NOMO-1 treated with DMSO at 0.1 percent for 48 hours (cell line): ENCODE data around the gene BPIFB6.

Experiments used
- DNase-seq: peaks from one replicate; lab custom pipeline; 2025; ENCODE audit not compliant: unreplicated experiment; lab: John Stamatoyannopoulos, UW

The BPIFB6 gene

DNA sequence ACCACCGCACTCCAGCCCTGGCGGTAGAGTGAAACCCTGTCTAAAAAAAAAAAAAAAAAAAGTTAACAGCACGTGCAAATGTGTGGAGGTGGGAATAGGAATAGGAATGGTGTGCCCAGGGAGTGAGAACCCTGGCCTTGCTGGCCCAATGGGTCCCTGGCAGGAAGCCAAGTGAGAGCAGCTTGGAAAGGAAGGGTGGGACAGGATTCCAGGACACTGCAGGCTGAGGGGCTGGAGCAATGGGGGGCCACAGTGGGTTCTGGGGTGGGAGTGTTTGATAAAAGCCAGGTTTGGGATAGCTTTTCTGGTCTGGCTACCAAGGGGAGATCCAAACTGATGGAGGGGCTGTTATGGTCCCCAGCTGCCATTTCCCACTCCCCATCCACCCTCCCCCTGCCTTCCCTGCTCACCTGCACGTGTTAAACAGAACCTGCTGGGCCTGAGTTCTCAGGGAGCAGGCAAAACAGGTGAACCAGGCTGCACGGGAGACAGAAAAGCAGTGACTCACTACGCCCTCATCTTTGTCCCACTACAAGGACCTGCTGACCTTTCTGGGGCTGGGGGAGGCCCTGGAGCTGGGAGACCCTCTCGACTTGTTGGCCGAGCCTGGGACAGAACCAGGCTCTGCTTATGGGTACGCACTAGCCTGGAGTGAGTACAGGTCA lies 30.5 kb upstream of the BPIFB6 start:
- DNase-seq, result no peak

- DNase-seq, result no peak
Measured at GRCh38 chr20:33002087-33002808, 29.2 kb upstream of the BPIFB6 start.

- no peak for DNase-seq
Measured at GRCh38 chr20:33004141-33004751, 27.2 kb upstream of the BPIFB6 start, which contains the start of gene SUN5. Gene SUN5 (minus strand): TSS chr20:33004433. CDS start chr20:33004340, 93 bp downstream.

- DNase-seq, result peak; percentile 14
Measured at GRCh38 chr20:33005132-33005566, 26.3 kb upstream of the BPIFB6 start.

DNA sequence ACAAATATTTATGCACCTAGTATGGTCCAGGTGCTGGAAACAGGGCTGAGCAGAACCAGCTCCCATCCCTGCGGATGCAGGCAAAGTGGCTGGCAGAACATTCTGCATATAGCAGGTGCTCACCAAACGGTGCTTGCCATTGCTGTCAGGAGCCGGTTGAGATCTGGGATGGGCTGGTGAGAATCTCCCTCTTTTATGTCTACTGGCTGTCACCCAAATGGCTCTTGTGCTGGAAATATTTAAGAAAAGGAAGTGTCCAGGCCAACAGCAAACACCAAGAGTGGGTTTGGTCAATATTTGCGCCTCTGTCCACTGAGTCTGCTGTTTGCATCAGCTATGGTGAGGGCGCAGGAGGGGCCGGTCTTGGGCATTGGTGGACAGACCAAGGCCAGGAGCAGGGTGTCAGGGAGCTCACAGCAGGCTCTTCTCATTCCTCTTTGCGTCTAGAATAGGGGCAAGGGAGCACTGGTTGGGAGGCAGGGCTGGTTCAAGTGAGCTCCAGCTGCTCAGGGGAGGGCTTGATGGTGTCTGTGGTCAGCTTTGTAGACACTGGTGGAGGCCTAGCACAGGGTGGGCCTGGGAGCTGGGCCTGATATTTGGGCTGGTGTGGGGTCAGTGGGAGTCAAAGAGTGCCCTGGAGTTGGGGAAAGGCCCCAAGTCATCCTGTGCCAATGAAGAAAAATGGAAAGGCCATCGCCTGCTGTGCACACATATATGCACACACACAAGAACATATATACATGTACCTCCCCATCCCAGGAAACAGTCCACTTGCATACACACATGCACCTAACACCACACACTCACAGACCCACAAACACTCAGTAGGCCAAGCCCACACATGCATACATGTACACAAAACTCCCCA lies 25.3 kb upstream of the BPIFB6 start:
- DNase-seq, result no peak

DNA sequence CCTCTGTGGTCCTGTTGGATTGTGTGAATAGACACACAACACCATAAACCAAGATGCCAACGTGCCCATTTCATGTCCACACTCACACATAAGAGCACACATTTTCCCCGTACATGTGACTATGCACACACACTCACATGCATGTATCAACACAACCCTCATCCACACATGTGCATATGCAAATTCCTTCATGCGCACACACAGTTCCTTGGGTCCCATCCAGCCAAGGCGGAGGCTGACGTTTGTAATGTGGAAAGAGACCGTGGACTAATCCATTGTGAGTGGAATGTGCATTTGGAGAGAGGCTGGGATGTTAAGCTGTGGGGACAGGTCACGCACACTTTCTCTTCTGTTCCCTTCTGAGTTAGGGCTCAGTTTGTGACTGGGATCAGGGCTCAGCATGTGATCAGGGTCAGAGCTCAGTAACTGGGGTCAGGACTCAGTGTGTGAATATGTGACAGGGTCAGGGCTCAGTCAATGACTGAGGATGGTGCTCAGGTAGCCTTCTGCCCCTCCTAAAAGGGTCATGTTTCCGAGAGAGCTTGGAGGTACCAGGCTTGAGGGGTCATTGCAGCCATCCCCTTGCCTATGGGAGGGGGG lies 24.6 kb upstream of the BPIFB6 start:
- DNase-seq, result no peak

- DNase-seq, result no peak
Measured at GRCh38 chr20:33007376-33008335, 23.8 kb upstream of the BPIFB6 start, which contains the start of gene BPIFB2. Gene BPIFB2 (plus strand): TSS chr20:33007704. CDS start chr20:33008575, 871 bp downstream.

DNA sequence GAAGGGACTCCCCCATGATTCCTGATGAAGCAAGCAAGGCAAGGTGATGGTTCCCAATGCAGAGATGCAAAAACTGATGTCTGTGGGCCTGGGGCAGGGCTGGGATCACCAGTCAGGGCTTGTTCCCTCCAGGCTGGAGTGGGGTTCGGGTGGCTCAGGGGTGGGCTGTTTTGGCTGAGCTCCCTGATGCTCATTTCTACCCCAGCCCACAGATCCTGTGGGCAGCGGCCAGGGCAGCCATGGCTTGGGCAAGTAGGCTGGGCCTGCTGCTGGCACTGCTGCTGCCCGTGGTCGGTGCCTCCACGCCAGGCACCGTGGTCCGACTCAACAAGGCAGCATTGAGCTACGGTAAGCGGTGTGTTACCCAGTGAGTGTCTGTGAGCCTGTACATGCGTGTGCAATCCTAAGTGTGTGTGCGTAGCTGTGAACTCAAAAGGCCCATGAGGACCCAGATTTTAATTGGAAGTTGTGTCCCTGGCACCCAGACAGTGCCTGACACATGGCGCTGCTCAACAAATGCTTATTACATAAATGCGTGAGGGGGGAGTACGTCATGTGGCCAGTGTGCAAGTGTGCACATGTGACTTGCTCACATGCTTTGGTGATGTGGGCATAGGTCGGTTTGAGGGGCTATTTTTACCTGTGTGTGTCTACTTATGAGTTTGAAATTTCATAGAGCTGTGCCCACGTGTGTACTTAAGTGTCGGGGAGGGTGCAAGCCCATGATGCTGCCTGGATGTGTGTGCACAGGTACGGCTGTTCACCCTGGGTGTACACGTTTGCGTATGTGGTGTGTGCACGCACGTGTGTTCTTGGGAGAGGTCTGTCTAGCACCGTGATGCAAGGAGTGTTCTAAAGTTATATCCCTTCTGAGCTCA lies 22.9 kb upstream of the BPIFB6 start:
- DNase-seq, result no peak

GRCh38 chr20:33009214-33010132 lies 22.0 kb upstream of the BPIFB6 start:
- DNase-seq, result no peak

- no peak for DNase-seq
Measured at GRCh38 chr20:33010133-33010504, 21.3 kb upstream of the BPIFB6 start.

- no peak for DNase-seq
Measured at GRCh38 chr20:33010674-33011449, 20.6 kb upstream of the BPIFB6 start.

DNA sequence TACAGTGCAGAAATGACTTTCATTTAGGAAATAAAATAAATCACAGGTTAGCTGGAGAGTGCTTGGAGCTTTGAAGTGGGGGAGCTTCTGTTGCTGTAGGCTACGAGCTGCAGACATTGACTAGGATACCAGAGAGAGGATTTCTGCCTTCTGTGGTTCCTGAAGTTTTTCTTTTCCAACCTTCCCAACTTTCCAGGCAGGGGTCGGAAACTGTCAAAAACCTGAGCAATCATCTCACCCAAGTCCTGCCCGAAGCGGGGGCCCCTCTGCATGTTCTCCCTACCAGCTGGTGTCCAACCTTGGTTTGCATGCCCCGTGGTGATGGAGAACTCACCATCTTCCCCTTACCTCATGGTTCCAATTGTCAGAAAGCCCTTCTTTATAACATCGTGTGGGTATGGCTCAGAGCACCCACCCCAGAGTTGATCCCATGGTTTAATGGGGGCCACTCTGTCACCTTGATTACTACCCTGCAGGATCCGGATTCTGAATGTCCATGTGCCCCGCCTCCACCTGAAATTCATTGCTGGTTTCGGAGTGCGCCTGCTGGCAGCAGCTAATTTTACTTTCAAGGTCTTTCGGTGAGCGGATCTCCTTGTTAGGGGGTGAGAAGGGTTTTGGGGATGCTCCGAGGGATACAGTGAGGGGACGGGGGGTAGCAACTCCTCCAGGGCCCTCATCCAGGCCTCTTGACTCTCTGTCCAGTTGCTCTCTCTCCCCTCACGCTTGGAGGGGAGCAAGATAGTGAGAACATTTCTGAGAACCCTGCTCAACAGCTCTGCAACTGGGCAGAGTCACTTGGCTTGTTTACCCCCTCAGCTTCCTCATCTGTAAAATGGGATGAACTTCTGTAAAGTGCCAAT lies 18.9 kb upstream of the BPIFB6 start:
- DNase-seq, result no peak

GRCh38 chr20:33013701-33014326 lies 17.6 kb upstream of the BPIFB6 start:
- DNase-seq, result no peak

DNA sequence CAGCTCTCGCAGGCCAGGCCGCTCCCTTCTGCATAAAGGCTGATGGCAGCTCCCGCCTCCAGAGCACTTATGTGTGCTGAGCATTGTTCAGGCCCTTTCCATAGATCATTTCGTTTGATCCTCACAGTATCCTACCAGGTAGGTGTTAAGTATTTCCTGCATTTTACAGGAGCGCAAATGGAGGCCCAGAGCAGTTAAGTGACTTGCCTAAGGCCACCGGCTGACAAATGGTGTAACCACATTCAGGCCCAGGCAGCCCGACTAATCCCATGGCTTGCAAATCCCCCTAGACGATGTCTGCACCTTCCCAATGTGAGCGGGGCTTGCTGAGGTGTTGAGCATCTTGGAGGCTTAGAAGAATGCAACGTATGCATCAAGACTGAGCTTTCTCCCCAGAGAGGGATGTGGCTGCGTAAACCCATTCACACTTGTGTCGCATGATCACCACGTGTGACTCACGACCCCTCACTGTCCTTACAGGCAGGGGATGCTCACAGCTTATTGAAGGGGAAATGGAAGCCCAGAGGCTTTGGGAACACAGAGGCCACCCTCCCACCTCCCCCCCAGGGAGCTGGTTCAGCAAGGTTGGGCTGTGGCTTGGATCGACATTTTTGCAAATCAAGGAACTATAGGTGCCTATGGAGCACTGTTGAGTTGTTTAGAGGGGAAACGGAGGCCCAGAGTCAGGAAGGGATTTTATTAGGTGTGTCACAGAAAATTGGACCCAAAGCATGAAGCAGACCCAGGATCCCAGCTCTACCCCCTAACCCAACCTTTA lies 16.9 kb upstream of the BPIFB6 start:
- DNase-seq, result no peak

DNA sequence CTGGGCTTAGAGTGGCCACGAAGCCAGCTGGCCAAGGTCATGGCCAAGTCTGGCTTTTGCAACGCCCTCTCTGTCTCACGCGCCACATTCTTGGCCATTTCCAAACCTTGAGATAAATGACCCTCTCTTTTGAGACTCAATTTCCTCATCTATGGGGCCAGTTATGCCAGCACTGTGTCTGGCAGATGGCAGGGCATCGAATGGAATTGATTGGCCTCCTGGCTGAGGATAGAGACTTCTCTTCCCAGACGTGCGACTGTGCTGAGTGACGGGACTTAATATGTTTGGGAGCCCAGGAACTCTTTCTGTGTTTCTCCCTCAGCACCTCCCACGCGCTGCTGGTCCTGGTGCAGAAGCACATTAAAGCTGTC lies 16.3 kb upstream of the BPIFB6 start:
- no peak for DNase-seq
